ENCODE data around the gene KRTAP12-1.
"Not testable (repeated sequence)": the region's sequence is repeated elsewhere in the genome, so short reads cannot be mapped to it uniquely, and the experiment has no call there.

The KRTAP12-1 gene

GRCh38 chr21:44644878-44645277 is 37.1 kb downstream of the KRTAP12-1 start:
- no peak for DNase-seq (ENCODE audit: low read depth)

GRCh38 chr21:44643741-44644310 is 38.1 kb downstream of the KRTAP12-1 start:
- DNase-seq (ENCODE audit: low read depth) = no peak

- no peak for DNase-seq (ENCODE audit: low read depth)
Observed at GRCh38 chr21:44640761-44641160, 41.2 kb downstream of the KRTAP12-1 start.

- DNase-seq (ENCODE audit: low read depth) = no peak
Observed at GRCh38 chr21:44639331-44639655, 42.7 kb downstream of the KRTAP12-1 start.

- not testable (repeated sequence) for DNase-seq (ENCODE audit: low read depth)
Observed at GRCh38 chr21:44638506-44639330, 43.2 kb downstream of the KRTAP12-1 start.

- DNase-seq (ENCODE audit: low read depth) = not testable (repeated sequence)
Observed at GRCh38 chr21:44637851-44638348, 44.1 kb downstream of the KRTAP12-1 start.

- no peak for DNase-seq (ENCODE audit: low read depth)
Observed at GRCh38 chr21:44637018-44637850, 44.7 kb downstream of the KRTAP12-1 start, which contains the start of gene KRTAP10-10. TSS of gene KRTAP10-10 (plus strand) at chr21:44637356. CDS start at chr21:44637418, 62 bp downstream.

GRCh38 chr21:44636209-44637017 is 45.5 kb downstream of the KRTAP12-1 start:
- no peak for DNase-seq (ENCODE audit: low read depth)

- no peak for DNase-seq (ENCODE audit: low read depth)
Observed at GRCh38 chr21:44632067-44632466, 49.9 kb downstream of the KRTAP12-1 start.
